HG03064 (cell line): Measurements from ENCODE around the gene SLC26A11.
"Not testable (repeated sequence)": the region's sequence is repeated elsewhere in the genome, so short reads cannot be mapped to it uniquely, and the experiment has no call there.

Experiments
- ATAC-seq: cut with Tn5 transposase; IDR thresholded peaks from one replicate; pipeline ENCODE4 v1.9.1; 2021; ENCODE audit warnings: low read depth; ENCODE audit not compliant: unreplicated experiment

The SLC26A11 gene

GRCh38 chr17:80237386-80237785, 17.2 kb downstream of the SLC26A11 start:
- no peak for ATAC-seq

GRCh38 chr17:80242505-80242904, 22.3 kb downstream of the SLC26A11 start:
- ATAC-seq, result no peak

- ATAC-seq, result no peak
Observed at GRCh38 chr17:80243526-80244433, 23.6 kb downstream of the SLC26A11 start.

- ATAC-seq, result not testable (repeated sequence)
Observed at GRCh38 chr17:80244448-80244847, 24.2 kb downstream of the SLC26A11 start.

GRCh38 chr17:80244871-80245509, 24.8 kb downstream of the SLC26A11 start:
- ATAC-seq, result no peak

GRCh38 chr17:80245566-80246265, 25.5 kb downstream of the SLC26A11 start:
- no peak for ATAC-seq

GRCh38 chr17:80246266-80246681, 26.0 kb downstream of the SLC26A11 start:
- no peak for ATAC-seq

GRCh38 chr17:80246726-80247125, 26.5 kb downstream of the SLC26A11 start:
- ATAC-seq, result no peak

- ATAC-seq, result no peak
Observed at GRCh38 chr17:80247561-80247960, 27.3 kb downstream of the SLC26A11 start.

- ATAC-seq, result no peak
Observed at GRCh38 chr17:80248001-80248893, 28.0 kb downstream of the SLC26A11 start.

- ATAC-seq, result no peak
Observed at GRCh38 chr17:80248894-80249710, 28.9 kb downstream of the SLC26A11 start.

- no peak for ATAC-seq
Observed at GRCh38 chr17:80251966-80252365, 31.7 kb downstream of the SLC26A11 start.

GRCh38 chr17:80252871-80253270, 32.6 kb downstream of the SLC26A11 start:
- ATAC-seq, result no peak

- no peak for ATAC-seq
Observed at GRCh38 chr17:80253631-80254395, 33.6 kb downstream of the SLC26A11 start.

GRCh38 chr17:80254396-80255251, 34.4 kb downstream of the SLC26A11 start:
- ATAC-seq, result peak; percentile 48

- no peak for ATAC-seq
Observed at GRCh38 chr17:80256034-80256350, 35.8 kb downstream of the SLC26A11 start.

GRCh38 chr17:80257716-80258213, 37.5 kb downstream of the SLC26A11 start:
- no peak for ATAC-seq

- ATAC-seq, result not testable (repeated sequence)
Observed at GRCh38 chr17:80258296-80258695, 38.1 kb downstream of the SLC26A11 start.
